Measurements from ENCODE around the gene BRSK2.
"Not testable (repeated sequence)": the region's sequence is repeated elsewhere in the genome, so short reads cannot be mapped to it uniquely, and the experiment has no call there.

The BRSK2 gene

GRCh38 chr11:1347411-1347999, 42.2 kb upstream of the BRSK2 start:
- not testable (repeated sequence) for H3K9ac ChIP-seq (ENCODE audit: low read length in 5 of 5); H3K4me3 ChIP-seq (ENCODE audit: low read depth in 1 of 5, low read length in 5 of 5); H3K4me1 ChIP-seq (ENCODE audit: control insufficient read depth in 5 of 5, insufficient read depth in 5 of 5, low read length in 5 of 5); H3K27ac ChIP-seq (ENCODE audit: low read depth, low read length); H3K36me3 ChIP-seq (ENCODE audit: control insufficient read depth in 5 of 5, insufficient read depth in 5 of 5, low read length in 5 of 5); H3K9me3 ChIP-seq (ENCODE audit: control insufficient read depth in 5 of 5, low read length in 5 of 5)
- H3K27me3 ChIP-seq (ENCODE audit: control insufficient read depth in 5 of 5, insufficient read depth in 4 of 5, low read length in 5 of 5) = peaks cover 3 to 23% (median 12%) of the 10 kb centered on the region in 5 donors

- Histone ChIP-seq H3K9me3 (ENCODE audit: control insufficient read depth in 5 of 5, low read length in 5 of 5) (no peaks in the 10 kb centered on the region), H3K27me3 (ENCODE audit: control insufficient read depth in 5 of 5, insufficient read depth in 4 of 5, low read length in 5 of 5) (peaks cover 5 to 25% (median 13%) of the 10 kb centered on the region in 5 donors), H3K4me3 (ENCODE audit: low read depth in 1 of 5, low read length in 5 of 5) (no peak overlapping the region), H3K4me1 (ENCODE audit: control insufficient read depth in 5 of 5, insufficient read depth in 5 of 5, low read length in 5 of 5) (no peaks in the 10 kb centered on the region), H3K27ac (ENCODE audit: low read depth, low read length) (no peak overlapping the region), H3K36me3 (ENCODE audit: control insufficient read depth in 5 of 5, insufficient read depth in 5 of 5, low read length in 5 of 5) (no peaks in the 10 kb centered on the region), H3K9ac (ENCODE audit: low read length in 5 of 5) (no peak overlapping the region)
Observed at GRCh38 chr11:1348146-1348795, 41.5 kb upstream of the BRSK2 start.

- no peaks in the 10 kb centered on the region for H3K4me1 ChIP-seq (ENCODE audit: control insufficient read depth in 5 of 5, insufficient read depth in 5 of 5, low read length in 5 of 5)
- no peak overlapping the region for H3K27ac ChIP-seq (ENCODE audit: low read depth, low read length)
- H3K36me3 ChIP-seq (ENCODE audit: control insufficient read depth in 5 of 5, insufficient read depth in 5 of 5, low read length in 5 of 5) = no peaks in the 10 kb centered on the region
Observed at GRCh38 chr11:1348796-1349326, 40.9 kb upstream of the BRSK2 start.

GRCh38 chr11:1349327-1350041, 40.2 kb upstream of the BRSK2 start:
- Histone ChIP-seq H3K36me3 (ENCODE audit: control insufficient read depth in 5 of 5, insufficient read depth in 5 of 5, low read length in 5 of 5) (no peaks in the 10 kb centered on the region), H3K4me1 (ENCODE audit: control insufficient read depth in 5 of 5, insufficient read depth in 5 of 5, low read length in 5 of 5) (no peaks in the 10 kb centered on the region), H3K27ac (ENCODE audit: low read depth, low read length) (no peak overlapping the region), H3K9ac (ENCODE audit: low read length in 5 of 5) (no peak overlapping the region), H3K9me3 (ENCODE audit: control insufficient read depth in 5 of 5, low read length in 5 of 5) (no peaks in the 10 kb centered on the region), H3K27me3 (ENCODE audit: control insufficient read depth in 5 of 5, insufficient read depth in 4 of 5, low read length in 5 of 5) (peaks cover 7 to 35% (median 15%) of the 10 kb centered on the region in 5 donors), H3K4me3 (ENCODE audit: low read depth in 1 of 5, low read length in 5 of 5) (no peak overlapping the region)

More at GRCh38 chr11:1348796-1349326, 40.9 kb upstream of the BRSK2 start:
- Histone ChIP-seq H3K4me3 (ENCODE audit: low read depth in 1 of 5, low read length in 5 of 5) (no peak overlapping the region), H3K9me3 (ENCODE audit: control insufficient read depth in 5 of 5, low read length in 5 of 5) (no peaks in the 10 kb centered on the region), H3K27me3 (ENCODE audit: control insufficient read depth in 5 of 5, insufficient read depth in 4 of 5, low read length in 5 of 5) (peaks cover 7 to 30% (median 15%) of the 10 kb centered on the region in 5 donors), H3K9ac (ENCODE audit: low read length in 5 of 5) (no peak overlapping the region)

GRCh38 chr11:1350086-1350725, 39.5 kb upstream of the BRSK2 start:
- Histone ChIP-seq H3K4me1 (ENCODE audit: control insufficient read depth in 5 of 5, insufficient read depth in 5 of 5, low read length in 5 of 5) (no peaks in the 10 kb centered on the region), H3K27me3 (ENCODE audit: control insufficient read depth in 5 of 5, insufficient read depth in 4 of 5, low read length in 5 of 5) (peaks cover 7 to 35% (median 15%) of the 10 kb centered on the region in 5 donors), H3K9ac (ENCODE audit: low read length in 5 of 5) (no peak overlapping the region), H3K36me3 (ENCODE audit: control insufficient read depth in 5 of 5, insufficient read depth in 5 of 5, low read length in 5 of 5) (no peaks in the 10 kb centered on the region), H3K27ac (ENCODE audit: low read depth, low read length) (no peak overlapping the region), H3K4me3 (ENCODE audit: low read depth in 1 of 5, low read length in 5 of 5) (no peak overlapping the region), H3K9me3 (ENCODE audit: control insufficient read depth in 5 of 5, low read length in 5 of 5) (no peaks in the 10 kb centered on the region)

GRCh38 chr11:1351278-1351937, 38.3 kb upstream of the BRSK2 start:
- no peak overlapping the region for H3K4me3 ChIP-seq (ENCODE audit: low read depth in 1 of 5, low read length in 5 of 5)
- no peaks in the 10 kb centered on the region for H3K36me3 ChIP-seq (ENCODE audit: control insufficient read depth in 5 of 5, insufficient read depth in 5 of 5, low read length in 5 of 5)
- no peak overlapping the region for H3K27ac ChIP-seq (ENCODE audit: low read depth, low read length)
- H3K27me3 ChIP-seq (ENCODE audit: control insufficient read depth in 5 of 5, insufficient read depth in 4 of 5, low read length in 5 of 5) = peaks cover 4 to 35% (median 15%) of the 10 kb centered on the region in 5 donors
- no peaks in the 10 kb centered on the region for H3K4me1 ChIP-seq (ENCODE audit: control insufficient read depth in 5 of 5, insufficient read depth in 5 of 5, low read length in 5 of 5)
- no peaks in the 10 kb centered on the region for H3K9me3 ChIP-seq (ENCODE audit: control insufficient read depth in 5 of 5, low read length in 5 of 5)
- no peak overlapping the region for H3K9ac ChIP-seq (ENCODE audit: low read length in 5 of 5)

GRCh38 chr11:1352696-1353382, 36.9 kb upstream of the BRSK2 start:
- no peaks in the 10 kb centered on the region for H3K9me3 ChIP-seq (ENCODE audit: control insufficient read depth in 5 of 5, low read length in 5 of 5)
- no peak overlapping the region for H3K4me3 ChIP-seq (ENCODE audit: low read depth in 1 of 5, low read length in 5 of 5)
- H3K27ac ChIP-seq (ENCODE audit: low read depth, low read length) = no peak overlapping the region
- no peak overlapping the region for H3K9ac ChIP-seq (ENCODE audit: low read length in 5 of 5)
- peaks cover 4 to 35% (median 15%) of the 10 kb centered on the region in 5 donors for H3K27me3 ChIP-seq (ENCODE audit: control insufficient read depth in 5 of 5, insufficient read depth in 4 of 5, low read length in 5 of 5)
- no peaks in the 10 kb centered on the region for H3K4me1 ChIP-seq (ENCODE audit: control insufficient read depth in 5 of 5, insufficient read depth in 5 of 5, low read length in 5 of 5)
- H3K36me3 ChIP-seq (ENCODE audit: control insufficient read depth in 5 of 5, insufficient read depth in 5 of 5, low read length in 5 of 5) = no peaks in the 10 kb centered on the region

- Histone ChIP-seq H3K4me3 (ENCODE audit: low read depth in 1 of 5, low read length in 5 of 5) (no peak overlapping the region), H3K9ac (ENCODE audit: low read length in 5 of 5) (no peak overlapping the region), H3K9me3 (ENCODE audit: control insufficient read depth in 5 of 5, low read length in 5 of 5) (no peaks in the 10 kb centered on the region), H3K36me3 (ENCODE audit: control insufficient read depth in 5 of 5, insufficient read depth in 5 of 5, low read length in 5 of 5) (no peaks in the 10 kb centered on the region), H3K27me3 (ENCODE audit: control insufficient read depth in 5 of 5, insufficient read depth in 4 of 5, low read length in 5 of 5) (peaks cover 4 to 32% (median 20%) of the 10 kb centered on the region in 5 donors), H3K27ac (ENCODE audit: low read depth, low read length) (no peak overlapping the region), H3K4me1 (ENCODE audit: control insufficient read depth in 5 of 5, insufficient read depth in 5 of 5, low read length in 5 of 5) (peaks cover 0 to 5% (median 0%) of the 10 kb centered on the region in 5 donors)
Observed at GRCh38 chr11:1353383-1354124, 36.2 kb upstream of the BRSK2 start.
